Ishikawa (cell line): ENCODE results near the gene RBM39.

Experiments
- CEBPB ChIP-seq: IDR thresholded peaks from 2 replicates; pipeline ENCODE4 v1.6.1; 2012
- CREB1 ChIP-seq: IDR thresholded peaks from 2 replicates; pipeline ENCODE4 v1.6.1; 2012; ENCODE audit warnings: low read depth
- EGR1 ChIP-seq: IDR thresholded peaks from 2 replicates; pipeline ENCODE4 v1.6.1; 2012
- EP300 ChIP-seq: IDR thresholded peaks from 2 replicates; pipeline ENCODE4 v1.6.1; 2012; ENCODE audit warnings: borderline replicate concordance
- FOXM1 ChIP-seq: IDR thresholded peaks from 2 replicates; pipeline ENCODE4 v1.6.1; 2012; ENCODE audit warnings: low read depth, borderline replicate concordance
- MAX ChIP-seq: IDR thresholded peaks from 2 replicates; pipeline ENCODE4 v1.6.1; 2012
- NFIC ChIP-seq: IDR thresholded peaks from 2 replicates; pipeline ENCODE4 v1.6.1; 2012
- RAD21 ChIP-seq: IDR thresholded peaks from 2 replicates; pipeline ENCODE4 v1.6.1; 2012; ENCODE audit warnings: low read depth
- REST ChIP-seq: IDR thresholded peaks from 2 replicates; pipeline ENCODE4 v1.6.1; 2012; ENCODE audit warnings: low read depth, mild to moderate bottlenecking
- TAF1 ChIP-seq: IDR thresholded peaks from 2 replicates; pipeline ENCODE4 v1.6.1; 2012; ENCODE audit warnings: low read depth, mild to moderate bottlenecking
- TCF12 ChIP-seq: IDR thresholded peaks from 2 replicates; pipeline ENCODE4 v1.6.1; 2012; ENCODE audit warnings: low read depth
- TEAD4 ChIP-seq: IDR thresholded peaks from 2 replicates; pipeline ENCODE4 v1.6.1; 2012
- USF1 ChIP-seq: IDR thresholded peaks from 2 replicates; pipeline ENCODE4 v1.6.1; 2012
- YY1 ChIP-seq: IDR thresholded peaks from 2 replicates; pipeline ENCODE4 v1.6.1; 2012; ENCODE audit warnings: low read depth
- ZBTB7A ChIP-seq: IDR thresholded peaks from 2 replicates; pipeline ENCODE4 v1.6.1; 2012; ENCODE audit warnings: low read depth

RBM39 gene

GRCh38 chr20:35730583-35731468, 11.2 kb downstream of the RBM39 start:
- TF ChIP-seq NFIC (no peak), CREB1 (no peak), RAD21 (no peak), REST (no peak), EGR1 (no peak), YY1 (no peak), EP300 (no peak), FOXM1 (no peak), USF1 (no peak), MAX (no peak), ZBTB7A (no peak), TCF12 (no peak), TAF1 (no peak), TEAD4 (no peak), CEBPB (no peak)

- TF ChIP-seq MAX (no peak), TCF12 (no peak), USF1 (no peak), ZBTB7A (no peak), EGR1 (no peak)
Observed at GRCh38 chr20:35729836-35730582, 12.1 kb downstream of the RBM39 start.

- TF ChIP-seq MAX (no peak), TAF1 (no peak), CEBPB (no peak), TEAD4 (no peak), EP300 (no peak), RAD21 (no peak), NFIC (no peak), USF1 (no peak), CREB1 (no peak), ZBTB7A (no peak), REST (no peak), YY1 (no peak), TCF12 (no peak), EGR1 (no peak), FOXM1 (no peak)
Observed at GRCh38 chr20:35729283-35729807, 12.7 kb downstream of the RBM39 start.

- 0 out of 2 replicates have a peak, but pooled peaks have one; percentile 11 for TF ChIP-seq CEBPB
- no peak for TF ChIP-seq TEAD4
Observed at GRCh38 chr20:35726842-35727711, 15.0 kb downstream of the RBM39 start.
